ENCODE results near the gene ERFE. TPM values are rescaled to one million over a fixed set of nuclear protein-coding genes. Genes with fewer than 3 reads are reported as not detected.

The ERFE gene
- total RNA-seq, 1 experiment from 2014 or later, result 10.3 TPM

GRCh38 chr2:238161291-238162051 is 2.7 kb downstream of the ERFE start:
- Histone ChIP-seq H3K27me3 (ENCODE audit: control insufficient read depth, insufficient read depth, low read length) (no peaks in the 10 kb centered on the region), H3K27ac (ENCODE audit: low read length) (no peak overlapping the region), H3K4me1 (ENCODE audit: control insufficient read depth, insufficient read depth, low read length) (peaks cover 7% of the 10 kb centered on the region), H3K4me3 (ENCODE audit: low read depth in 2 of 2, low read length in 2 of 2) (no peak overlapping the region), H3K9me3 (ENCODE audit: control insufficient read depth, insufficient read depth, low read depth, low read length) (no peaks in the 10 kb centered on the region), H3K36me3 (ENCODE audit: control insufficient read depth, insufficient read depth, low read length) (no peaks in the 10 kb centered on the region)
- in situ Hi-C loops (cut with HindIII; ENCODE audit: low pct_unique_long_range_greater_than_20kb, low sequenced_read_pairs) (no loop called here), intact Hi-C loops (cut with micrococcal nuclease; ENCODE audit: unreplicated experiment) (no loop called here)
- no TSS peak for BruUV-seq (replicated peaks)
- CTCF ChIA-PET, result no interaction called here
- TF ChIP-seq, protein P1, sequence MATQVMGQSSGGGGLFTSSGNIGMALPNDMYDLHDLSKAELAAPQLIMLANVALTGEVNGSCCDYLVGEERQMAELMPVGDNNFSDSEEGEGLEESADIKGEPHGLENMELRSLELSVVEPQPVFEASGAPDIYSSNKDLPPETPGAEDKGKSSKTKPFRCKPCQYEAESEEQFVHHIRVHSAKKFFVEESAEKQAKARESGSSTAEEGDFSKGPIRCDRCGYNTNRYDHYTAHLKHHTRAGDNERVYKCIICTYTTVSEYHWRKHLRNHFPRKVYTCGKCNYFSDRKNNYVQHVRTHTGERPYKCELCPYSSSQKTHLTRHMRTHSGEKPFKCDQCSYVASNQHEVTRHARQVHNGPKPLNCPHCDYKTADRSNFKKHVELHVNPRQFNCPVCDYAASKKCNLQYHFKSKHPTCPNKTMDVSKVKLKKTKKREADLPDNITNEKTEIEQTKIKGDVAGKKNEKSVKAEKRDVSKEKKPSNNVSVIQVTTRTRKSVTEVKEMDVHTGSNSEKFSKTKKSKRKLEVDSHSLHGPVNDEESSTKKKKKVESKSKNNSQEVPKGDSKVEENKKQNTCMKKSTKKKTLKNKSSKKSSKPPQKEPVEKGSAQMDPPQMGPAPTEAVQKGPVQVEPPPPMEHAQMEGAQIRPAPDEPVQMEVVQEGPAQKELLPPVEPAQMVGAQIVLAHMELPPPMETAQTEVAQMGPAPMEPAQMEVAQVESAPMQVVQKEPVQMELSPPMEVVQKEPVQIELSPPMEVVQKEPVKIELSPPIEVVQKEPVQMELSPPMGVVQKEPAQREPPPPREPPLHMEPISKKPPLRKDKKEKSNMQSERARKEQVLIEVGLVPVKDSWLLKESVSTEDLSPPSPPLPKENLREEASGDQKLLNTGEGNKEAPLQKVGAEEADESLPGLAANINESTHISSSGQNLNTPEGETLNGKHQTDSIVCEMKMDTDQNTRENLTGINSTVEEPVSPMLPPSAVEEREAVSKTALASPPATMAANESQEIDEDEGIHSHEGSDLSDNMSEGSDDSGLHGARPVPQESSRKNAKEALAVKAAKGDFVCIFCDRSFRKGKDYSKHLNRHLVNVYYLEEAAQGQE (IDR thresholded peaks at IDR 0.05; ENCODE audit: insufficient read depth in 1 of 2, low read depth in 2 of 2, low read length in 1 of 2), result no peak
- TF ChIP-seq CTCF (IDR thresholded peaks at IDR 0.05) (no peak), SIN3A (IDR thresholded peaks at IDR 0.05; ENCODE audit: borderline replicate concordance, insufficient read depth, low read depth, low read length) (no peak), POLR2AphosphoS5 (IDR thresholded peaks at IDR 0.05; ENCODE audit: low read depth, low read length) (no peak), TCF7L2 (IDR thresholded peaks at IDR 0.05; ENCODE audit: low read depth, low read length) (no peak)
- no peak for ATAC-seq
- DNase-seq (ENCODE audit: low read depth, low spot score), result no peak
- POLR2A ChIA-PET, result no interaction called here

- POLR2A ChIA-PET, result no interaction called here
- no peak for ATAC-seq
- BruUV-seq (replicated peaks), result no TSS peak
- no peaks in the 10 kb centered on the region for H3K9me3 ChIP-seq (ENCODE audit: control insufficient read depth, insufficient read depth, low read depth, low read length)
- intact Hi-C loops (cut with micrococcal nuclease; ENCODE audit: unreplicated experiment) (no loop called here), in situ Hi-C loops (cut with HindIII; ENCODE audit: low pct_unique_long_range_greater_than_20kb, low sequenced_read_pairs) (no loop called here)
- no peaks in the 10 kb centered on the region for H3K27me3 ChIP-seq (ENCODE audit: control insufficient read depth, insufficient read depth, low read length)
- DNase-seq (ENCODE audit: low read depth, low spot score), result no peak
- H3K27ac ChIP-seq (ENCODE audit: low read length), result no peak overlapping the region
- H3K36me3 ChIP-seq (ENCODE audit: control insufficient read depth, insufficient read depth, low read length), result no peaks in the 10 kb centered on the region
- H3K4me1 ChIP-seq (ENCODE audit: control insufficient read depth, insufficient read depth, low read length), result peaks cover 7% of the 10 kb centered on the region
- CTCF ChIA-PET, result no interaction called here
- H3K4me3 ChIP-seq (ENCODE audit: low read depth in 2 of 2, low read length in 2 of 2), result no peak overlapping the region
- TF ChIP-seq, protein P1 (IDR thresholded peaks at IDR 0.05; ENCODE audit: insufficient read depth in 1 of 2, low read depth in 2 of 2, low read length in 1 of 2), result no peak
- no peak for TF ChIP-seq TCF7L2 (IDR thresholded peaks at IDR 0.05; ENCODE audit: low read depth, low read length)
- no peak for TF ChIP-seq POLR2AphosphoS5 (IDR thresholded peaks at IDR 0.05; ENCODE audit: low read depth, low read length)
- no peak for TF ChIP-seq SIN3A (IDR thresholded peaks at IDR 0.05; ENCODE audit: borderline replicate concordance, insufficient read depth, low read depth, low read length)
- TF ChIP-seq CTCF (IDR thresholded peaks at IDR 0.05), result no peak
Measured at GRCh38 chr2:238162251-238162845, 3.6 kb downstream of the ERFE start.
